Central memory CD8-positive, alpha-beta T cell (primary cell): Measurements from ENCODE around the gene VTCN1.

Experiments
- ATAC-seq: fragments of 150-1000 bp; cut with Tn5 transposase; replicated peaks from 2 replicates; pipeline ENCODE4 v1.10.0; 2022; ENCODE audit warnings: mild to moderate bottlenecking, moderate FRiP score, moderate number of reproducible peaks; ENCODE audit not compliant: poor library complexity, severe bottlenecking; ENCODE audit errors: extremely low read depth
- DNase-seq, 2 donors: peaks; one replicate each; pipeline ENCODE4 v3.0.0; 2021; ENCODE audit warnings: low spot score in 2 of 2
- H3K27ac Mint-ChIP-seq: one replicate; pipeline ENCODE4 v1.8.0; 2022; ENCODE audit warnings: low read depth, mild to moderate bottlenecking, moderate library complexity, mixed read lengths
- H3K27me3 Mint-ChIP-seq: one replicate; pipeline ENCODE4 v1.8.0; 2022; ENCODE audit warnings: mixed read lengths
- H3K36me3 Mint-ChIP-seq: one replicate; pipeline ENCODE4 v1.8.0; 2022; ENCODE audit warnings: mild to moderate bottlenecking, moderate library complexity, mixed read lengths; ENCODE audit not compliant: insufficient read depth
- H3K4me1 Mint-ChIP-seq: one replicate; pipeline ENCODE4 v1.8.0; 2022; ENCODE audit warnings: mixed read lengths
- H3K4me3 Mint-ChIP-seq: one replicate; pipeline ENCODE4 v1.8.0; 2022; ENCODE audit warnings: mild to moderate bottlenecking, moderate library complexity, mixed read lengths
- H3K9me3 Mint-ChIP-seq: one replicate; pipeline ENCODE4 v1.8.0; 2022; ENCODE audit warnings: mixed read lengths

Gene VTCN1

GRCh38 chr1:117093870-117094621, 116.7 kb downstream of the VTCN1 start:
- Mint-ChIP-seq H3K4me3 (no peak overlapping the region), H3K9me3 (no peaks in the 10 kb centered on the region), H3K27me3 (no peaks in the 10 kb centered on the region), H3K4me1 (no peaks in the 10 kb centered on the region), H3K27ac (no peak overlapping the region), H3K36me3 (peaks cover 23% of the 10 kb centered on the region)
- no peak for DNase-seq
- peak; percentile 60 for ATAC-seq
